Thyroid gland (tissue), 4 donors: Measurements from ENCODE around the gene OR2AG1. TPM values are rescaled to one million over a fixed set of nuclear protein-coding genes. Genes with fewer than 3 reads are reported as not detected.

Experiments
- DNase-seq, 2 donors: peaks; one replicate each; pipeline ENCODE4 v3.0.0-alpha.2; 2019
- H3K27ac ChIP-seq, 3 donors: fragments of 200-600 bp; sonication (generic); 1 replicate in 2 of 3; 2 replicates in 1 of 3; pipeline ENCODE4 v1.5.1; 2016 to 2019; ENCODE audit warnings: mild to moderate bottlenecking in 1 of 3, moderate library complexity in 1 of 3
- H3K27me3 ChIP-seq: fragments of 200-600 bp; sonication (generic); one replicate; pipeline ENCODE4 v1.5.1; 2019
- H3K36me3 ChIP-seq, 2 donors: fragments of 200-600 bp; sonication (generic); one replicate each; pipeline ENCODE4 v1.5.1; 2016 to 2019
- H3K4me1 ChIP-seq, 2 donors: fragments of 200-600 bp; sonication (generic); one replicate each; pipeline ENCODE4 v1.5.1; 2017 to 2019
- H3K4me3 ChIP-seq, 3 donors: fragments of 200-600 bp; sonication (generic); replicated peaks in 1 of 3; 1 replicate in 2 of 3; 2 replicates in 1 of 3; pipeline ENCODE4 v1.5.1; 2016; ENCODE audit warnings: mild to moderate bottlenecking in 1 of 3
- H3K9me3 ChIP-seq: fragments of 200-600 bp; sonication (generic); one replicate; pipeline ENCODE4 v1.5.1; 2017
- POLR2A ChIP-seq, 2 donors: fragments of 450-650 bp; IDR thresholded peaks; one replicate each; pipeline ENCODE4 v1.6.1; 2017; ENCODE audit warnings: antibody characterized with exemption in 2 of 2, mild to moderate bottlenecking in 2 of 2, moderate library complexity in 1 of 2
- WGBS, 2 donors: methylation state at CpG; one replicate each; pipeline ENCODE4 v1.1.5; 2017; 5-methylcytosine and 5-hydroxymethylcytosine counted together
- intact Hi-C: fragments of 100-400 bp; cut with DNase I; formaldehyde crosslinking; loops from one replicate; pipeline ENCODE4 v1.15.1; 2023
- total RNA-seq, 4 donors: library from RNA; depleted of rRNA; stranded (reverse); fragments of >200 nt; gene quantifications; one replicate each; pipeline ENCODE4 v1.2.3, GENCODE V29; 2016
- TF ChIP-seq, protein P1 (sequence below), 6 experiments: fragments of 200-600 bp in 3 of 6; fragments of 450-650 bp in 3 of 6; sonication (generic) in 3 of 6; IDR thresholded peaks; one replicate each; pipeline ENCODE4 v1.5.1; 2016 to 2019; ENCODE audit warnings: antibody characterized with exemption in 6 of 6, mild to moderate bottlenecking in 2 of 6, inconsistent platforms in 1 of 6, moderate library complexity in 1 of 6

Gene OR2AG1
- total RNA-seq, 4 donors from 2014 or later: not detected

DNA sequence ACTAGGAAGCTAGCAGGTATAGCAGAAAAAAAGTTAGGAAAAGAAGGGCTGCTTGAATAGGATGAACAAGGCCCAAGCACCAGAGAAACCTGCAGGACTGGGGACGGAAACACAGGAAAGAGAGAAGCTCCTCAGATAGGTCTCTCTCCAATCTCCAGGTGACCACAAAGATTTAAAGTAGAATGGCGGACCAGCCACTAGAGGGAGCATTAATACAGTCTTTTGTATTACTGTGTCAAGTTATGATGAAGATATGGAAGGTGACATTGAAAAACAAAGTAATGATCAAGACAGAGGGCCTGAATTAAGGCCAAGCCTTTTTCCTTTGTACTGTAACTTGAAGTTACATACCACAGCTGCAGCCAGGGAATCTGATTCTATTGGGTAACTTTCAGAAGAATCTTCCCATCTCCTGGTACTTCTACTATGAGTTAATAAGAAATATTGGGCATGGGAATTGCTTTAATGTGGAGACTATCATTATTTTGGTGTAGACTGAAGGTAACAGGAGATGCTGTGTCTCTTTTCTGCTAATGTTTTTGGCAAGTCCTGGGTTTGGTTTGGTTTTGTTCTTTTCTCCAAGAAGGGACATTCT is 44.9 kb upstream of the OR2AG1 start:
- H3K4me1 ChIP-seq: peaks cover 0 to 3% of the 10 kb centered on the region in 2 donors
- no peaks in the 10 kb centered on the region for H3K27me3 ChIP-seq
- intact Hi-C loops: no loop called here
- no peak overlapping the region for H3K4me3 ChIP-seq
- 20 to 32% methylated on average over 2 of the region's 2 CpGs for WGBS, 2 donors
- no peak overlapping the region for H3K27ac ChIP-seq
- H3K9me3 ChIP-seq: no peaks in the 10 kb centered on the region
- TF ChIP-seq POLR2A (IDR thresholded peaks at IDR 0.05): no peak
- TF ChIP-seq, protein P1, sequence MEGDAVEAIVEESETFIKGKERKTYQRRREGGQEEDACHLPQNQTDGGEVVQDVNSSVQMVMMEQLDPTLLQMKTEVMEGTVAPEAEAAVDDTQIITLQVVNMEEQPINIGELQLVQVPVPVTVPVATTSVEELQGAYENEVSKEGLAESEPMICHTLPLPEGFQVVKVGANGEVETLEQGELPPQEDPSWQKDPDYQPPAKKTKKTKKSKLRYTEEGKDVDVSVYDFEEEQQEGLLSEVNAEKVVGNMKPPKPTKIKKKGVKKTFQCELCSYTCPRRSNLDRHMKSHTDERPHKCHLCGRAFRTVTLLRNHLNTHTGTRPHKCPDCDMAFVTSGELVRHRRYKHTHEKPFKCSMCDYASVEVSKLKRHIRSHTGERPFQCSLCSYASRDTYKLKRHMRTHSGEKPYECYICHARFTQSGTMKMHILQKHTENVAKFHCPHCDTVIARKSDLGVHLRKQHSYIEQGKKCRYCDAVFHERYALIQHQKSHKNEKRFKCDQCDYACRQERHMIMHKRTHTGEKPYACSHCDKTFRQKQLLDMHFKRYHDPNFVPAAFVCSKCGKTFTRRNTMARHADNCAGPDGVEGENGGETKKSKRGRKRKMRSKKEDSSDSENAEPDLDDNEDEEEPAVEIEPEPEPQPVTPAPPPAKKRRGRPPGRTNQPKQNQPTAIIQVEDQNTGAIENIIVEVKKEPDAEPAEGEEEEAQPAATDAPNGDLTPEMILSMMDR (IDR thresholded peaks at IDR 0.05): peak; percentile 26 to 65 (median 60)
- H3K36me3 ChIP-seq: no peaks in the 10 kb centered on the region
- DNase-seq: peak; percentile 14 to 42

DNA sequence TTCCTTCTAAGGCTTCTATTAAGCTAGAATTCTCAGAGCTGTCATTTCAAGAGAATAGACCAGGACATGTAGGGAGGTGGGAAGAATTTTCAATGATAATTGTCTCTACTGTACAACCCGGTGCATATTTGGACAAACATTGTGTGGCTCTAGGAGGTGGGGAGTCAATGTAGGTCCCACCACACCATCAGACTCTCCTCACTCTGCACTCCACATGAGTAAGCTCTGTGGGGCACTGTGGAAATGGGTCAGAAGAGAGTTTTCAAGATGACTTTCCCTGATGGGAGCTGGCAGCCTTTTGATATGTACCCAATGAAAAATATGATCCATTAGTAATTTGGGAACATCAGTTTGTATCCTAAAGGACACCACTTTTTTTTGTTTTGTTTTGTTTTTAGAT is 44.2 kb upstream of the OR2AG1 start:
- H3K4me3 ChIP-seq: no peak overlapping the region
- peaks cover 0 to 3% of the 10 kb centered on the region in 2 donors for H3K4me1 ChIP-seq
- WGBS, 2 donors: 88 to 97% methylated on average over 1 of the region's 1 CpG
- TF ChIP-seq, protein P1 (IDR thresholded peaks at IDR 0.05): no peak
- no peak for TF ChIP-seq POLR2A (IDR thresholded peaks at IDR 0.05)
- H3K36me3 ChIP-seq: no peaks in the 10 kb centered on the region
- H3K9me3 ChIP-seq: no peaks in the 10 kb centered on the region
- H3K27ac ChIP-seq: no peak overlapping the region
- no peaks in the 10 kb centered on the region for H3K27me3 ChIP-seq
- no peak for DNase-seq
- intact Hi-C loops: no loop called here

DNA sequence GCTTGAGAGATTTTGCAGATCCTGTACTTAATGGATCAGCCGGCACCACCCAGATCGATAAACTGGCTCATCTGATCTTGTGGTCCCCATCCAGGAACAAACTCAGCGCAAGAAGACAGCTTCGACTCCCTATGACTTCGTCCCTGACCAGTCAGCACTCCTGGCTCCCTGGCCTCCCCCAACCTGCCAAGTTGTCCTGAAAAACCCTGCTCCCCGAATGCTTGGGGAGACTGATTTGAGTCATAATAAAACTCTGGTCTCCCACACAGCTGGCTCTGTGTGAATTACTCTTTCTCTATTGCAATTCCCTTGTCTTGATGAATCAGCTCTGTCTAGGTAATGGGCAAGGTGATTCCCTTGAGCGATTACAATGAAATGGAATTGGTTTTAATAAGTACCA is 40.6 kb upstream of the OR2AG1 start:
- Histone ChIP-seq H3K27ac (no peak overlapping the region), H3K4me1 (no peaks in the 10 kb centered on the region), H3K4me3 (no peak overlapping the region), H3K27me3 (no peaks in the 10 kb centered on the region), H3K36me3 (no peaks in the 10 kb centered on the region), H3K9me3 (no peaks in the 10 kb centered on the region)
- TF ChIP-seq, protein P1 (IDR thresholded peaks at IDR 0.05): no peak
- TF ChIP-seq POLR2A (IDR thresholded peaks at IDR 0.05): no peak
- no peak for DNase-seq
- WGBS, 2 donors: 60 to 65% methylated on average over 7 of the region's 7 CpGs
- intact Hi-C loops: no loop called here

DNA sequence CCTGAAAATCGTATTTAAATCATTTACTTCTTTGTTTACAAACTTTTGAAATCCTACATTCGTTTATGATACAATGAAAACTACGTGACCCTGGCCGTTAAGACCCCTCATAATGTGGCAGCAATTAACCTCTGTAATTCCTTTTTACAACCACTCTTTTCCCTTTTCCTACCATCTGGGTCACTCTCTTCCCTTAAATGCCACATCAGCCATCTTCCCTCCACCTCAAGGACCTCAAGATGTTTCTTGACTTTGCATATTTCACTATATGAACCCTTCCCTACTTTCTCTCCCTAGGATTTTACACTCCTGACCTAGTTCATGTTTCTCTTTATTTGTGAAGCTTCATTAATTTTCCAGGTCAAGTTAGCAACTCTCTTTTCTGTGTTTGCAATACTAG is 37.8 kb upstream of the OR2AG1 start:
- DNase-seq: no peak
- no peaks in the 10 kb centered on the region for H3K9me3 ChIP-seq
- TF ChIP-seq POLR2A (IDR thresholded peaks at IDR 0.05): no peak
- TF ChIP-seq, protein P1 (IDR thresholded peaks at IDR 0.05): no peak
- H3K27ac ChIP-seq: peak overlapping the region in 1 of 3 donors; percentile 43
- 61 to 84% methylated on average over 3 to 4 of the region's 4 CpGs for WGBS, 2 donors
- H3K36me3 ChIP-seq: no peaks in the 10 kb centered on the region
- H3K4me3 ChIP-seq: no peak overlapping the region
- no peaks in the 10 kb centered on the region for H3K4me1 ChIP-seq
- H3K27me3 ChIP-seq: no peaks in the 10 kb centered on the region
- intact Hi-C loops: no loop called here

DNA sequence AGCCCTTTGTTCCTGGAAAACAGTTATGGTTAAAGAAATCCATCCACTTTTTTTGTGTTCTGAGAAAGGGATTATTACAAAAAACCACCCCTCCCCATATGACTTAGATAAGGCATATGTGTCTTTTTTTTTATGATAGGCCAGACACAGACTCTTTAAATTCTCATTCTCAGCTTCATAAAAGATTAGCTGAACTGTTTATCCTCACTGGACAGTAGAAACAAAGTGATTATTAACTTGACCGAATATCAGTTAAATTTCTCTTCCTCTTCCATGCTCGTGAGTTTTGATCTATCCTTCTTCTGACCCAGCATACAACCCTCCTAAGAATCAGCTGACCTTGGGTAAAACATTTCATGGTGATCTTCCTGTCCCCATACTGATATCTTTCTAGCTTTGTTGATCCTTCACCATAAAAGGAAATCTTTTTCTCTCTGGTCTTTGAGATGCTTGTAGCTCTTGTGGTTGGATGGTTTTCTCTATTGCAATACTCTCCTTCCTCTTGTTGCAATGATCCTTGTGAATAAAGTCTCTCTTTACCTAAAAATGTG is 37.3 kb upstream of the OR2AG1 start:
- no peak for DNase-seq
- no peak overlapping the region for H3K4me3 ChIP-seq
- intact Hi-C loops: no loop called here
- H3K4me1 ChIP-seq: no peaks in the 10 kb centered on the region
- H3K9me3 ChIP-seq: no peaks in the 10 kb centered on the region
- WGBS, 2 donors: 66 to 74% methylated on average over 2 of the region's 2 CpGs
- no peaks in the 10 kb centered on the region for H3K36me3 ChIP-seq
- no peaks in the 10 kb centered on the region for H3K27me3 ChIP-seq
- H3K27ac ChIP-seq: peak overlapping the region in 2 of 3 donors; percentile 43 to 58
- no peak for TF ChIP-seq POLR2A (IDR thresholded peaks at IDR 0.05)
- TF ChIP-seq, protein P1 (IDR thresholded peaks at IDR 0.05): no peak
